Inflammatory macrophage treated with lipopolysaccharide for 4 hours (primary cell): Measurements from ENCODE around the gene GLIS1.

Experiments used
- DNase-seq: peaks from one replicate; pipeline ENCODE4 v3.0.0-alpha.2; 2020

Gene GLIS1

DNA sequence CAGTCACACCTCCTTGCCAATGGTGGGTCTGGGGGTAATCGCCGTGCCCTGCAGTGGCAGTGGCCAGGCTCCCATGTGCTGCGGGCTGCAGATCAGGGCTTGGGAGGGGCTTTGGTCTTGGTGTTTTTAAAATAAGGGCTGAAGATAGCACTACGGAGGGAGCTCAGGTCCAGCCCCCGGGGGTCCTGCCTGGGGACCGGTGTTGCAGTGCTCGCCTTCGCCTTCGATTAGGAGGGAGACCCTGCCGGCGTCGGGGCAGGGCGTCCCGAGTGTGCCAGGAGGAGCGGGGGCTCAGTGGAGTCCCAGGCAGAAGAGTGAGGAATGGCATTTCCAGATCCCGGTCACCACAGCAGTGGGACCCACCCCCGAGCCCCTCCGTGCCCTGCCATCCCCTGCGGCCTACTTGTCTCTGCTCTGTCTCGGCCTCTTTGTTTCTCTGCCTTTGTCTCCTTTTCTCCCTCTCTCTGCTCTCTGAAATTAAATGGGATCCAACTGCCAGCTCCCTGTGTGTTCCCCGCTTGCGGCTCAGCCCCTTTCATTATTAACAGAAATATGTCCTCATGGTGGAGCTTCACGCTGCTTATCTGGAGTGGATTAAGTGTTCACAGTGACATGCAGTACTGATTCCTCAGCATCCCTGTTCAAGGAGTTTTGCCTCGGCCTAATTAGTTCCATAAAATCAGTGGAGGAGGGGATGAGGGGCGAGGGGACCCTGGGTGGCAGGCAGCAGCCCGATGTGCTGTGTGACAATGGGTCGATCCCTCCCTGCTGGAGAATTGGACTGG is 235.3 kb downstream of the GLIS1 start:
- no peak for DNase-seq

DNA sequence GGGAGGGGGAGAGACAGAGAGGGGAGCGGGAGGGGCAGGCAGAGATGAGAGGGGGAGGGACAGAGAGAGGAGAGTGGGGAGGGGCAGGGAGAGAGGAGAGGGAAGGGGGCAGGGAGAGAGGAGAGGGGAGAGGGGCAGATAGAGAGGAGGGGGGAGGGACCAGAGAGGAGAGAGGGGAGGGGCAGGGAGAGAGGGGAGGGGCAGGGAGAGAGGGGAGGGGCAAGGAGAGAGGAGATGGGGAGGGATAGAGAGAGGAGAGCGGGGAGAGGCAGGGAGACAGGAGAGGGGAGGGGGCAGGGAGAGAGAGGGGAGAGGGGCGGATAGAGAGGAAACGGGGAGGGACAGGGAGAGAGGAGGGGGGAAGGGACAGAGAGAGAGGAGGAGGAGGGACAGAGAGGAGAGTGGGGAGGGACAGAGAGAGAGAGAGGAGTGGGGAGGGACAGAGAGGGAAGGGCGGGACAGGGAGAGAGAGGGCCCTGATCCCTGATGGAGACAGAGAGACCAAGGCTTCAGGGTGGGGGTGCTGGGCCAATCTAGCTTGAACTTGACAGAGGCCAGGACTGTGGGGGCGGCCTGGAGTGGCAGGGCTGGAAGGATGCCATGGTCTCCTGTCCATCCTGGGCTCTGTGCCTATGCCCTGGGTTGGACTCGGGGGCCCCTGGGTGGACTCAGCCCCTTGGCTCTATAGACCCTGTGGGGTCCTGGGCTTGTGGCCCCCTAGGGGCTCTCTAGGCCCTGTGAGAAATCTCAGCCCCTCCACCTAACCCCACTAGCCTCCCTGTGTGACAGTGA is 236.1 kb downstream of the GLIS1 start:
- no peak for DNase-seq

DNA sequence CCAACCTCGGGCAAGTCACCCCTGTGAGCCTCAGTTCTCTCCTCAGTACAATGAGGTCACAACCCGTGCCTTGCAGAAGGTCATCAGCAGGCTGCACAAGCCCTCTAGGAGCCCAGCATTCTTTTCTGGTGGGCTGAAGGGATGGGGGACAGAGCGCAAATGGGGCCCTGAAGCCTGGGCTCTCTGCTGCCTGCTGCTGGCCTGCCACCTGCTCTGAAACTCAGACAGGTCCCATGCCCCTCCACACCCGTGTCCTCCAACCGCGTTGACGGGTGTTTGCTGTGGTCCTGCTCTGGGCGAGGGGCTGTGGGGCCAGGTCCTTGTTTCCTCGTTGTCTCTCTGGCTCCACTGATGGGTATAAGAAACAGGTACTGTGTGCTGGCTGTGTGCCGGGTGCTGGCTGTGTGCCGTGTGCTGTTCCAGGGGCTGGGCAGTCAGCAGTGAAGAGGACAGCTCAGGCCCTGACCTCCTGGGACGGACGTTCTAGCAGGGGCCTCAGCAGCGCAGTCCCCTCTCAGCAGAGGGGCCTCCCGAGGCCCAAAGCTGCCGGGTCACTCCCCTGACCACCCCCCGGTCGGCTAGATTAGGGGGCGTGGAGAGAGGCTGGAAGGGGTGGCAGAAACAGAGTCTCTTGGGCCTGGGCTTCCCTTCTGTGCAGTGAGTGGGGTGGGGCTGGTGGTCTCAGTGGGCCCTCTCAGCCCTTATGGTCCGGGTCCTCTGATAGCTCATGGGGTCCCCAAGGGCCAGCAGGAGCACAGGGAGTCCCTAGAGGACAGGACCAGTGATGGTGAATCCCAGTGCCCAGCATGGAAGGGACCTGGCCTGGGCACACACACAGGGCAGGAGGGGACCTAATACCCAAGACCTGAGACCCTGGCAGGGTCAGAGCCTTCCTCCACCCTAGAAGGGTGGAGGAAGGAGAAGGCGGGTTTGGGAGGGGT is 237.6 kb downstream of the GLIS1 start:
- DNase-seq: no peak

- no peak for DNase-seq
These were observed 238.5 kb downstream of the GLIS1 start for GRCh38 chr1:53500204-53501064.

DNA sequence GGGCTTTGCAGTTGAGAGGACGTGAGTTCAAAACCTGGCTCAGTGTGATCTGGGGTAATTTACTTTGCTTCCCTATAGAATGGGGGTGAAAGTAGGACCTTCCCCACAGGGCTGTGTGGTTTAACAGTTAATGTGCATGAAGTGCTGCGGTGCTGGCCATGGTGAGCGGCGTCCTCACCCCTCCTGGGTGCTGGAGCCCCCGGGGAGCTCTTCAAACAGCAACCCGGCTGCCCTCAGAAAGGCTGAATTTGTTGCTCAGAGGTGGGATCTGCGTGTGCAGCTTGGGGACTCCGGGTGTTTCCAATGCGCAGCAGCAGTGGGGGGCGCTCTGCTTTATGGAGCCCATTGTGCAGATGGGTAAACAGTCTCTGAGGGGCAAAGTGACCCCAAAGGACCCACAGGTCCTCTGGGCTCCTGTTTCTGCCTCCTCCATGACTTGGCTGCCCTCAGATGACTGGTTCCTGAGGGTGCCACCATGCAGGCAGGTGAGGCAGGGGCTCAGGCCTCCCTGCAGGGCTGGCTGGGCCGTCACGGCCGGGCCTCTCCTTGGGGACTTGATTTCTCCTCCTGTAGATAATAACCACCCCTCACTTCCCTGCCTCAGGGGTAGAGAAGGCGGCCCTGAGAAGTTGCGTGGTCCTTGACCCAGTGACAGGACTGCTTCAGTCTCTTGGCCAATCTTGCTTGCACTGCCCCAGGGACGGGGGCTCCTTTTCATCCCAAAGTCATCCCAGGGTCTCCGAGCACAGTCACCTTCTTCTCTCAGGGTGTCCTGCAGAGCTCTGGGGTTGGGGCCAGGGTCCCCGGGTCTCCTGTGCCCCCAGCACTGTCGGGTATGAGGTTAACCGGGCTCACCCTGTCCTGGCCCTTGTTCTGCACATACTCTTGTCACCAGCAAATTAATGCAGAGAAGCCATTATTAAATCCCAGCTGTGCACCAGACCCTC is 239.4 kb downstream of the GLIS1 start:
- DNase-seq: no peak

DNA sequence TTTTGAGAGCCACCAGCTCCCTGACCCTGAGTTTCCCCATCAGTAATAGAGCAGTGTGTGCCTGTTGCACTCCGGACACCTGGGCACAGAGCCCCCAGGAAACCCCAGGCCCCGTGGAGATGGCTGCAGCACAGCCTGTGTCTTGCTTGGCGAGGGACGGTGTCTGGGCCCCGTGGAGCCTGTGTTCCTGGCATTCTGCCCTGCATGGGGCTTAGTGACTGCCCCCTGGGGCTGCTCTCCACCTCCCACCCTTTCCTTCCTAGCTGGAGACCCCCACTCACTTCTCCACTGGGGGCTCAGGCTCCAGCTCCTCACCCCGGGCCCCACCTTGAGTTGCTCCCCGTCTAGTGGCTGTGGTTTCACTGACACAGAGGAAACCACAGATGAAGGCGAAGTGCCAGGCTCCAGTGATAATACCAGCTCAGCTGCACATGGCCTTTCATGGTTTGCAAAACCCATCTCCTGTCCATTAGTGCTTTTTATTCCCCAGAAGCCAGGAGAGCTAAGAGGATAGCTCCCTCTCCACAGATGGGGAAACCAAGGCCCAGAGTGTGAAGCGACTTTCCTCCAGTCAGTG is 240.3 kb downstream of the GLIS1 start:
- DNase-seq: no peak

GRCh38 chr1:53495633-53496345 is 243.2 kb downstream of the GLIS1 start:
- peak; percentile 29 for DNase-seq

- DNase-seq: no peak
These were observed 248.6 kb downstream of the GLIS1 start for GRCh38 chr1:53490351-53490750.

DNA sequence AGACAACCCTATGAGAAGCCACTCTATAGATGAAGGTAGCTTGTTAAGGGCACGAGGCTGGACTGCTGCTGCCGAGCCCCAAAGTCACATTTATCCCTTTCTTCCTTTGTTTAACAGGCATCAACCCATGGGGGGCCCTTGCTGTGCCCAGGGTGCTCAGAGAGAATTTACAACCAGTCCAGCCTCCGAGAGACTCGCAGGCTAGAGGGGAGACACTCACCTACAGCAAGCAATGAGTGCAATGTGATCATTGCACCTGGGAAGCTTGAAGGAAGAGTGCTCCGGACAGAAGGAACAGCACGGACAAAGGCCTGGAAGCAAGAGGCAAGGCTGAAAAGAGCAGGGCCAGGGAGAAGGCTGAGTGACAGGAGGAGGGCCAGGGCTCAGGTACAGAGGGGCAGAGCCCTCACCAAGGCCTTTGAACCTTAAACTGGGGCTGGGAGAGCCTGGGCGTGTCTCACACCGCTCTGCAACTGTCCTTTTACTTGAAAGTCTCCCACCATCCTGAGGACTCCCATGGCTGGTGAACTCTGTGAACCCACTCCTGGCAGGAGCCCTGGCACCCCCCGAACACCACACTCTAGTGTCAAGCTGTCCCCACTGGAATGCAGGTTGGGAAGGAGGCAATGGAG is 252.5 kb downstream of the GLIS1 start:
- no peak for DNase-seq

DNA sequence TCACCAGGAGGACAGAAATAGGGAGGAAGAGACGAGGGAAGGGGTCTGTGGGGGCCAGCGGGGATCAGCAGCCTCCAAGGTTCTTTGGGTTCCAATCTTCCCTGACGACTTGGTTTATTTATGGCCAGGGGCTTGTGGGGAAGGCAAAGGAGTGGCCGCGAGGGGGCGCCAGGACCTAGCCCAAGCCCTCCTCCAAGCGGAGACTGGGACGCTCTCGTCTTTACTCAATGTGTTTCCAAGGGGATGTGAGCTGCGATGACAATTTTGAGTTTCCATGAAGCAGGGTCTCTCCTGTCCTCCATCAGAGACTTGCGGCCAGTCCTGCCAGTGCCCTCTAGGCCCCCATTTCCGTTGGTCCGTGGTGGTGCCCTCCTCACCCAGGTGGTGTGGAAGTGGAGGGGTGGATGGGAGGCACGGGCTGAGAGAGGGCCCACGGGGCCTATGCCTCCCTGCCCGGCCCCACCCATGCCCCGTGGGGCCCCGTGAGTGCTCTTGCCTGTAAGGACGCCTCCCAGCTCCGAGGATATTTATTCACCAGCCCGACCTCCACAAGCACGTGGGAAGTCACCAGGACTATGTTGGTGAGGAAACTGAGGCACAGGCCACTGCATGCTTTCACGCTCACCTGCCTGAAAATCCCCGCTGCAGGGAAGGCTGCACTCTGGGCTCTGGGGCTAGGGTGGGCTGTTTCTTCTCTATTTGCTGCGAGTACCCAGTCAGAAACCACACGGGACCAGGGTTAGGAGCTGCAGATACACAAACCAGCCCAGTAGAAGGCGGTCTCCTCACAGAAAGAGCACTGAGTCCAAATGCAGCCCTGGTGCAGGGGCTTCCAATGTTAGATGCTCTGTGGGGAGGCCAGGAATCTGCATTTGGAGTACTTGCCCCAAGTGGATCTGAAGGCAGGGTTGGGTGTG is 253.2 kb downstream of the GLIS1 start:
- peak; percentile 47 for DNase-seq

DNA sequence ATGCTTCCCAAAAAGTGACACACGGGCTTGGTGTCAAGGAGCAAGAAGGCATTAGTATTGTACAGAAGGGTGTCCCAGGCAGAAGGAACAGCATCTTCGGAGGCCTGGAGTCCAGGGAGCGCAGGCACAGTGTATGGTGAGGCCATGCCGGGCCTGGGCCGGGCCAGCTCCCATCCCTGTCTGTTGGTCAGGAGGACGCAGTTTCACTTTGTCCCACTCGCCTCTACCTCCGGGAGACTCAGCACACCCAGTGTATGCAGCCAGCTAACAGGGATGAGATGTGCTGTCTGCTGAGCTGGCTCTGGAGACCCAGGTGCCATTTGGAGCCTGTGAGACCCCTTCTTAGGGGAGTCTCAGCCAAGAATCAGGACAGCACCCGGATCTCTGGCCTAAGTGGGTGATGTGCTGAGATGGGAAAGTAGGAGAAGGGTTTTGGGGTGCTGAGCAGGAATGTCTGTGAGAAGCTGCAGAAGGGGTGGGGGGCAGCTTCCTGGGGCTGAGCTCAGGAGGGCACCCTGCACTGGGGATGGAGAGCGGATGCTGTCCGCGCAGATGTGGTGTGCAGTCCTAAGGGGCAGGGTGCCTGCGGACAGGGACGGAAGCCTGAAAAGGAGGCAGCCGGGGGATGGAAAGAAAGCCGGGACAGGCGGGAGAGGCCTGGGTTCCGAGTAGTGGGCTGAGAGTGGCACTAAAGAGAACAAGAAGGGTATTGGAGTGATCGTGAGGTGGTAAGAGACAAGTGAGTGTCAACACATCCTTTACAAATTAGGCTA is 254.1 kb downstream of the GLIS1 start:
- DNase-seq: no peak

DNA sequence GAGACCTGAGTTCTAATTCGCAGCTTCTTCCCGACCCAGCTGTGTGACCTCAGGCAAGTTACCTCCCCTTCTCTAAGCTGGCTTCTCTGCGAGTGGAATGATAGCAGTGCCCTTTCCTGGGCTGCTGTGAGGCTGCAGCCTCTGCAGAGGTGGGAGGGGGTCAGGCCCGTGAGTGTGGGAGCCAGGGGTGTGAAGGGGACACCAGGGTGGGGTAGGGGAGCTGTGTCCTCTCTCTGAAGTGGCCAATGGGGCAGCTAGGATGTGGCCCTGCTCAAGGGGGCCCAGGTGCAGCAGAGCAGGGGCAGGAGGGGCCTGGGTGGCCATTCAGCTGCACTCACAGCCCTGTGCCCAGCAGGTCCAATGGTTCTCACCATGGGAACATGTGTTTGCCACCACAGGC is 255.3 kb downstream of the GLIS1 start:
- no peak for DNase-seq

DNA sequence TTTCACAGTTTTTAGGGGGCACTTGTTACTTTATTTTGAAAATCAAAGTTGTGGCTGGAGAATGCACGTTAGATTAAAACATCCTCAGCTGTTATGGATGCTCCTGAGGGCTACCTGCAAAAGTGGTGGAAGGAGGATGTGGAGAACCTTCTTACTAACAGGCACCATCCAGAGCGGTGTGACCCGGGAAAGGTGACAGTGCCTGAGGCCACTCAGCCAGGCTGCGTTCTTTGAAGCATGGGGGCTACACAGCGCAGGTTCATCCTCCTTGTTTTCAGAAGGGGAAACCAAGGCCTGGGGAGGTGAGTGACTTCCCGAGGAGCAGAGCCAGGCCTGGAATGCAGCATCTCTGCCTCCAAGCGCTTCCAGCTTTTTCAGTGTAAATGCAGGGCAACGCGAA is 255.8 kb downstream of the GLIS1 start:
- no peak for DNase-seq

DNA sequence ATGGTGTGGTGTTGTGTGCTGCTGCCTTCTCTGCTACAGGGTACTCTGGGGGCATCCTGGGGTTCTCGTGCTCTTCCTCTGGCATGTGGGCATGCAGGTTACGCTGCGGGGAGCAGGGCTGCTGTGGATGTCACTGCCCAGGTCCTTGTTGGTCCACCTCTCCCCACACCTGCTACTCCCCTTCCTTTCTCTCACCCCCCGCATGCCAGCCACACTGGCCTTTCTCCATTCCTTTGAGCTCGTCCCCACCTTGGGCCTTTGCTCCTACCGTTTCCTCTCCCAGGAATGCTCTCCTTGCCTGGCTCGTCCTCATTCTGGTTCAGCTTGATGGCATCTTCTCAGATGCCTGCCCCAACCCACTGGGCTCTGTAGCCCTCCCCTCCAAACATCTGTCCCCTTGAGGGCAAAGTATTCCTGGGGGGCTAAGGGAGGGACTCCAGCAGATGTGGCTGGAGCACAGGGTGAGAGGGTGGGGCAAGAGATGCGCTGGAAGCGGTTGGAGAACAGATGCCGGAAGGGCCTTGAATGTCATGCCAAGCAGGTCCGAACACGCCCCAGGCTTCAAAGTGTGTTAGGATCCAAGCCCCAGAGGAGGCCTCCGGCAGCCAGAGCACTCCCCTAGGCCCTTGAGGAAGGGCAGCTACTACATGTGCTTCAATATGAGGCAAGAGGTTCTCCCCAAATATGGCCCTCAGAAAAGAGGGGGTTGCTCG is 256.4 kb downstream of the GLIS1 start:
- DNase-seq: no peak

- no peak for DNase-seq
These were observed 257.5 kb downstream of the GLIS1 start for GRCh38 chr1:53481456-53481855.

DNA sequence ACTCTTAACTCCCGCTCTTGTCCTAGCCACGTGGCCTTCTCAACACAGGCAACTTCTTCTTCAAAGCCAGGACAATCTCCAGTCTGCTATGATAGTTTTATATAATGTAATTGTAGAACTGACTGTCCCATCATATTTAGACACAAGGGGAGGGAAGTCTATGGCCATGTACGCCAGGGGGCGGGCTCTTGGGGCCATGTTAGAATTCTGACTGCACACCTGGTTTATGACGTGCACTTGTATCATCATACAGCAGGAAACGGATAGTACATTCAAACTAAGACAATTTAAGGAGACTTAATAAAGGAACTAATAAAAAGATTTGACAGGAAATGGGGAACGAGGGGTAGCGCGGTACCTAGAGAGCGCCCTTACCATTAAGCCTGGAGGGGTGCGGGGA is 258.3 kb downstream of the GLIS1 start:
- DNase-seq: no peak

GRCh38 chr1:53478502-53478818 is 260.5 kb downstream of the GLIS1 start:
- DNase-seq: no peak
